Central memory CD8-positive, alpha-beta T cell (primary cell): Measurements from ENCODE around the gene PRKAR2B.

Experiments
- ATAC-seq: fragments of 150-1000 bp; cut with Tn5 transposase; replicated peaks from 2 replicates; pipeline ENCODE4 v1.10.0; 2022; ENCODE audit warnings: mild to moderate bottlenecking, moderate FRiP score, moderate number of reproducible peaks; ENCODE audit not compliant: poor library complexity, severe bottlenecking; ENCODE audit errors: extremely low read depth
- DNase-seq, 2 donors: peaks; one replicate each; pipeline ENCODE4 v3.0.0; 2021; ENCODE audit warnings: low spot score in 2 of 2
- H3K27ac Mint-ChIP-seq: one replicate; pipeline ENCODE4 v1.8.0; 2022; ENCODE audit warnings: low read depth, mild to moderate bottlenecking, moderate library complexity, mixed read lengths
- H3K27me3 Mint-ChIP-seq: one replicate; pipeline ENCODE4 v1.8.0; 2022; ENCODE audit warnings: mixed read lengths
- H3K36me3 Mint-ChIP-seq: one replicate; pipeline ENCODE4 v1.8.0; 2022; ENCODE audit warnings: mild to moderate bottlenecking, moderate library complexity, mixed read lengths; ENCODE audit not compliant: insufficient read depth
- H3K4me1 Mint-ChIP-seq: one replicate; pipeline ENCODE4 v1.8.0; 2022; ENCODE audit warnings: mixed read lengths
- H3K4me3 Mint-ChIP-seq: one replicate; pipeline ENCODE4 v1.8.0; 2022; ENCODE audit warnings: mild to moderate bottlenecking, moderate library complexity, mixed read lengths
- H3K9me3 Mint-ChIP-seq: one replicate; pipeline ENCODE4 v1.8.0; 2022; ENCODE audit warnings: mixed read lengths

The PRKAR2B gene

GRCh38 chr7:107208563-107208962 is 164.1 kb downstream of the PRKAR2B start:
- Mint-ChIP-seq H3K36me3 (peaks cover 25% of the 10 kb centered on the region), H3K27ac (peak overlapping the region; percentile 50), H3K27me3 (no peaks in the 10 kb centered on the region)

GRCh38 chr7:107209565-107209964 is 165.1 kb downstream of the PRKAR2B start:
- H3K9me3 Mint-ChIP-seq, result peaks cover 8% of the 10 kb centered on the region
- DNase-seq (no peak), ATAC-seq (no peak)
- peak overlapping the region; percentile 50 for H3K27ac Mint-ChIP-seq
- H3K4me1 Mint-ChIP-seq, result no peaks in the 10 kb centered on the region
- H3K27me3 Mint-ChIP-seq, result no peaks in the 10 kb centered on the region
- peaks cover 20% of the 10 kb centered on the region for H3K36me3 Mint-ChIP-seq
- no peak overlapping the region for H3K4me3 Mint-ChIP-seq

More at GRCh38 chr7:107208563-107208962, 164.1 kb downstream of the PRKAR2B start:
- no peak overlapping the region for H3K4me3 Mint-ChIP-seq
- H3K4me1 Mint-ChIP-seq, result no peaks in the 10 kb centered on the region
- no peak for ATAC-seq
- peaks cover 2% of the 10 kb centered on the region for H3K9me3 Mint-ChIP-seq
- DNase-seq, result no peak

- ATAC-seq (no peak), DNase-seq (no peak)
- Mint-ChIP-seq H3K4me1 (no peaks in the 10 kb centered on the region), H3K9me3 (peaks cover 14% of the 10 kb centered on the region), H3K27ac (no peak overlapping the region), H3K27me3 (no peaks in the 10 kb centered on the region), H3K36me3 (peaks cover 16% of the 10 kb centered on the region), H3K4me3 (no peak overlapping the region)
Observed at GRCh38 chr7:107210400-107210799, 165.9 kb downstream of the PRKAR2B start.
